Smooth muscle cell (in vitro differentiated cells): ENCODE data around the gene CTNND2. TPM values are rescaled to one million over a fixed set of nuclear protein-coding genes. Genes with fewer than 3 reads are reported as not detected.
A peak's percentile ranks its signal among the peaks of the same experiment; 100 is the strongest.

Experiments used
- DNase-seq: peaks from one replicate; lab custom pipeline; 2025; ENCODE audit not compliant: unreplicated experiment; lab: John Stamatoyannopoulos, UW
- H2AFZ ChIP-seq: fragments of 200-600 bp; sonication (generic); 2 replicates; pipeline ENCODE4 v1.6.0; 2016; ENCODE audit warnings: antibody characterized with exemption, low read depth, mild to moderate bottlenecking
- H3F3A ChIP-seq: fragments of 200-600 bp; sonication (generic); 2 replicates; pipeline ENCODE4 v1.6.0; 2017; ENCODE audit warnings: antibody characterized with exemption, low read depth
- H3K27ac ChIP-seq: fragments of 200-600 bp; sonication (generic); 2 replicates; pipeline ENCODE4 v1.5.1; 2016; ENCODE audit warnings: low read depth, mild to moderate bottlenecking
- H3K27me3 ChIP-seq: fragments of 200-600 bp; sonication (generic); 2 replicates; pipeline ENCODE4 v1.6.1; 2016; ENCODE audit warnings: low read depth, mild to moderate bottlenecking
- H3K36me3 ChIP-seq: fragments of 200-600 bp; sonication (generic); 2 replicates; pipeline ENCODE4 v1.5.1; 2016; ENCODE audit warnings: low read depth
- H3K4me1 ChIP-seq: fragments of 200-600 bp; sonication (generic); 2 replicates; pipeline ENCODE4 v1.5.1; 2016; ENCODE audit warnings: low read depth
- H3K4me2 ChIP-seq: fragments of 200-600 bp; sonication (generic); 2 replicates; pipeline ENCODE4 v1.6.0; 2016; ENCODE audit warnings: mild to moderate bottlenecking
- H3K4me3 ChIP-seq: fragments of 200-600 bp; sonication (generic); 2 replicates; pipeline ENCODE4 v1.5.1; 2016; ENCODE audit warnings: mild to moderate bottlenecking
- H3K79me2 ChIP-seq: fragments of 200-600 bp; sonication (generic); 2 replicates; pipeline ENCODE4 v1.6.0; 2016; ENCODE audit warnings: low read depth, mild to moderate bottlenecking
- H3K9ac ChIP-seq: fragments of 200-600 bp; sonication (generic); 2 replicates; pipeline ENCODE4 v1.6.0; 2016; ENCODE audit warnings: low read depth
- H3K9me3 ChIP-seq: fragments of 200-600 bp; sonication (generic); replicated peaks from 2 replicates; pipeline ENCODE4 v1.5.1; 2016; ENCODE audit warnings: low read depth
- H4K20me1 ChIP-seq: fragments of 200-600 bp; sonication (generic); 2 replicates; pipeline ENCODE4 v1.6.0; 2016; ENCODE audit warnings: low read depth
- WGBS: methylation state at CpG from one replicate; pipeline ENCODE4 v1.1.7; 2016; ENCODE audit warnings: low lambda C conversion rate; 5-methylcytosine and 5-hydroxymethylcytosine counted together
- polyA plus RNA-seq: library from polyadenylated mRNA; unstranded; fragments of >200 nt; fragmentation: Nextera tagmentation; extraction: Ambion mirVana; gene quantifications from 2 replicates; pipeline ENCODE4 v1.2.1, GENCODE V29; 2016
- total RNA-seq: library from RNA; depleted of rRNA; stranded (reverse); fragments of >200 nt; gene quantifications from 2 replicates; pipeline ENCODE4 v1.2.3, GENCODE V29; 2014
- TF ChIP-seq, protein P1 (sequence below): fragments of 200-600 bp; sonication (generic); IDR thresholded peaks from 2 replicates; pipeline ENCODE4 v1.5.1; 2017; ENCODE audit warnings: borderline replicate concordance, mild to moderate bottlenecking, antibody characterized with exemption; ENCODE audit not compliant: insufficient read depth, poor library complexity, severe bottlenecking

The CTNND2 gene
- total and polyA plus RNA-seq, 2 experiments from 2014 or later, result 2.7 to 5.8 TPM

DNA sequence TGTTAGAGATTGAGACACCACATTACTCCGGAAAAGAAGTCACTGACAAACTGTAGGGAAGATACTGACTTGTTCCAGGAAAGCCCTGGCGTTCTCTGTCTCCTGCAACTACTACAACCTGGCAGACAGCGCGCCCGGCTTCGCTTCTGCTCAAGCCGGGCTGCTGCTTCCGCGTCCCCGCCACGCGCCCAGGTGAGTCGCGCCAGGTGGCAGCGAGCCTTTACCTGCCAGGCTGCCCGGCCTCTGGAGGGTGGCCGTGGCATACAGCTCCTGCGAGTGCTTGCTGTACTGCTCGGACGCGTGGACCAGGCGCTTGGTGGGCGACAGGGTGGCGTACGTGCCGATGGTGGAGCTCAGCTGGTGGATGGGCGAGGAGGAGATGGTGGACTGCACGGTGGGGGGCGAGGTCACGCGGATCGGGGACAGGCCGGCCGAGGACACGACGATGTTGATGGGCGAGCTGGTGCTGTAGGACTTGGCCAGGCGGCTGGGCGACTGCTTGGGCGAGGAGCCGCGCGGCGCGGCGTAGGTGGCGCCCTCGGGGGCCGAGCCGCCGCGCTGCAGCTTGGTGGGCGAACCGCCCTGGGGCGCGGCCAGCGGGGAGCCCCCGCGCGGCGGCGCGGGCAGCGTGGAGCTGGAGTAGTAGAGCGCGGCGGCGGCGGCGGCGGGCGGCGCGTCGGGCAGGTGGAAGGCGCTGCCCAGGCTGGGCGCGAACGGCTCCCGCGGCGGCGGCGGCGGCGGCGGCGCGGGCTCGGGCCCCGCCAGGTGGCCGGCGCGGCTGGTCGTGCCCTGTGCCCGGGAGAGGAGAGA, 519.6 kb downstream of the CTNND2 start:
- H3F3A ChIP-seq, result no peaks in the 10 kb centered on the region
- H3K27me3 ChIP-seq, result peaks cover 48% of the 10 kb centered on the region
- no peak overlapping the region for H2AFZ ChIP-seq
- no peaks in the 10 kb centered on the region for H3K9me3 ChIP-seq
- TF ChIP-seq, protein P1, sequence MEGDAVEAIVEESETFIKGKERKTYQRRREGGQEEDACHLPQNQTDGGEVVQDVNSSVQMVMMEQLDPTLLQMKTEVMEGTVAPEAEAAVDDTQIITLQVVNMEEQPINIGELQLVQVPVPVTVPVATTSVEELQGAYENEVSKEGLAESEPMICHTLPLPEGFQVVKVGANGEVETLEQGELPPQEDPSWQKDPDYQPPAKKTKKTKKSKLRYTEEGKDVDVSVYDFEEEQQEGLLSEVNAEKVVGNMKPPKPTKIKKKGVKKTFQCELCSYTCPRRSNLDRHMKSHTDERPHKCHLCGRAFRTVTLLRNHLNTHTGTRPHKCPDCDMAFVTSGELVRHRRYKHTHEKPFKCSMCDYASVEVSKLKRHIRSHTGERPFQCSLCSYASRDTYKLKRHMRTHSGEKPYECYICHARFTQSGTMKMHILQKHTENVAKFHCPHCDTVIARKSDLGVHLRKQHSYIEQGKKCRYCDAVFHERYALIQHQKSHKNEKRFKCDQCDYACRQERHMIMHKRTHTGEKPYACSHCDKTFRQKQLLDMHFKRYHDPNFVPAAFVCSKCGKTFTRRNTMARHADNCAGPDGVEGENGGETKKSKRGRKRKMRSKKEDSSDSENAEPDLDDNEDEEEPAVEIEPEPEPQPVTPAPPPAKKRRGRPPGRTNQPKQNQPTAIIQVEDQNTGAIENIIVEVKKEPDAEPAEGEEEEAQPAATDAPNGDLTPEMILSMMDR, result no peak
- 10% methylated on average over 69 of the region's 96 CpGs for WGBS
- H3K36me3 ChIP-seq, result no peaks in the 10 kb centered on the region
- no peak overlapping the region for H3K27ac ChIP-seq
- H4K20me1 ChIP-seq, result no peaks in the 10 kb centered on the region
- no peak for DNase-seq
- peaks cover 9% of the 10 kb centered on the region for H3K4me1 ChIP-seq
- no peaks in the 10 kb centered on the region for H3K79me2 ChIP-seq
- H3K9ac ChIP-seq, result no peak overlapping the region
- peak overlapping the region; percentile 49 for H3K4me3 ChIP-seq
- H3K4me2 ChIP-seq, result peak overlapping the region; percentile 91

DNA sequence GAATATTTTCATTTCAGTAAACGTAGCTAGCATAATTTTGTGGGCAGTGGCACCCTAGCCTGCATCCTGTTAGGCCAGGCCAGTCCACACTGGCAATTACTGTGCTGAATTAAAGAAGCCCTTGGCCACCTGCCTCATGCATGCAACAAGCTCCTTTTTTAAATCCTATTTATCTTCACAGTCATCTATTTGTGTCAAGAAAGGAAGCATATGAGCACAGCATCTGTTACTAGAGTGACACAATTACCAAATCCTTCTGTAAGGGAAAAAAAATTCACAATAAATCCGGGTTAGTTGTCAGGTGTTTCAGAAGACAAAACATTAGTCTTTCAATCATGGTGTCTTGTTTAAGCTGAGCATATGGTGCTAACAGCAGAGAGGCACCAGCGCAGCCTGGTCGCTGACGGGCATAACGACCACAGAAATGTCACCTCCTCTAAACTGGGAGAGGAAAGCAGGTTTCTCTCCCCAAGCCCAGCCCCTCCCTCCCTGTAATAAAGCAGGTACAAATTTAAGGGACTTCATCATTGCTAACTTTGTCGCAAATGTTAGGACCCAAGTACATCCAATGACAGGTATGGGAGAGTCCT, 520.6 kb downstream of the CTNND2 start:
- Histone ChIP-seq H3K27me3 (peaks cover 48% of the 10 kb centered on the region), H2AFZ (no peak overlapping the region), H3K36me3 (no peaks in the 10 kb centered on the region), H3K79me2 (no peaks in the 10 kb centered on the region), H3K4me2 (no peak overlapping the region), H3K9ac (no peak overlapping the region), H3K27ac (no peak overlapping the region), H4K20me1 (no peaks in the 10 kb centered on the region), H3K9me3 (no peaks in the 10 kb centered on the region), H3K4me1 (peaks cover 9% of the 10 kb centered on the region), H3F3A (no peaks in the 10 kb centered on the region), H3K4me3 (peak overlapping the region; percentile 49)
- TF ChIP-seq, protein P1, result no peak
- DNase-seq, result no peak
- 94% methylated on average over 7 of the region's 7 CpGs for WGBS

DNA sequence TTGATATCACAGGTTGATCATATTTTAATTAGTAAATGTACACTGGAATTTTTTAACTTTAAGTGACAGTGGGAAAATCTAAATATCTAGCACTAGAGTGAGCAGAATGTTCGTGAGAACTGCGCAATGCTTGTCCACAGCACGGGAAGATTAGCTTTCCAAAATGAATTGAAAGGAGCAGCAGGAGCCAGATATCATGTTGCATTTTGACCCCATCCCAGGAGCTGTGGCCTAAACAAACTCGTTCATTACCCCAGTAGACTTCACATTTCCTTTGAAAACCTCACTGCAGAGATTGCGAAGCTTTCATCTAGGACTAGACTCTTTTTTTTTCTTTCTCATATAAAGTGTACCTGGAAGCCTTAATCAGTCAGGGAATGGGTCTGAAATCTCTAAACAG, 525.8 kb downstream of the CTNND2 start:
- H3K9ac ChIP-seq, result no peak overlapping the region
- H3K4me3 ChIP-seq, result no peak overlapping the region
- no peak overlapping the region for H3K4me2 ChIP-seq
- H3K79me2 ChIP-seq, result no peaks in the 10 kb centered on the region
- H3K4me1 ChIP-seq, result no peaks in the 10 kb centered on the region
- H3K9me3 ChIP-seq, result no peaks in the 10 kb centered on the region
- no peak overlapping the region for H3K27ac ChIP-seq
- H3F3A ChIP-seq, result no peaks in the 10 kb centered on the region
- no peaks in the 10 kb centered on the region for H3K36me3 ChIP-seq
- DNase-seq, result no peak
- H4K20me1 ChIP-seq, result no peaks in the 10 kb centered on the region
- H2AFZ ChIP-seq, result no peak overlapping the region
- peaks cover 7% of the 10 kb centered on the region for H3K27me3 ChIP-seq
- 96% methylated on average over 5 of the region's 5 CpGs for WGBS
- TF ChIP-seq, protein P1, result no peak
